GM21717 (cell line): Measurements from ENCODE around the gene GRAMD2A.
A peak's percentile ranks its signal among the peaks of the same experiment; 100 is the strongest.

Source experiments
- ATAC-seq: cut with Tn5 transposase; IDR thresholded peaks from one replicate; pipeline ENCODE4 v1.9.1; 2021; ENCODE audit warnings: mild to moderate bottlenecking, moderate library complexity; ENCODE audit not compliant: unreplicated experiment

The GRAMD2A gene

GRCh38 chr15:72197460-72198355 lies at the start of gene GRAMD2A:
GRAMD2A (minus strand) TSS chr15:72197787.
- ATAC-seq = no peak

GRCh38 chr15:72242775-72243370 lies 45.3 kb upstream of the GRAMD2A start:
- no peak for ATAC-seq

GRCh38 chr15:72239652-72240051 lies 42.1 kb upstream of the GRAMD2A start:
- no peak for ATAC-seq

GRCh38 chr15:72238586-72238985 lies 41.0 kb upstream of the GRAMD2A start:
- ATAC-seq = no peak

- no peak for ATAC-seq
These were observed 40.3 kb upstream of the GRAMD2A start for GRCh38 chr15:72237853-72238224.

GRCh38 chr15:72237029-72237852 lies 39.7 kb upstream of the GRAMD2A start:
- ATAC-seq = peak; percentile 74

GRCh38 chr15:72236381-72237003 lies 38.9 kb upstream of the GRAMD2A start:
- ATAC-seq = no peak

- no peak for ATAC-seq
These were observed 37.7 kb upstream of the GRAMD2A start for GRCh38 chr15:72235298-72235697.

GRCh38 chr15:72233769-72234168 lies 36.2 kb upstream of the GRAMD2A start:
- no peak for ATAC-seq

GRCh38 chr15:72231833-72232478 lies 34.4 kb upstream of the GRAMD2A start:
- no peak for ATAC-seq

- ATAC-seq = peak; percentile 29
These were observed 33.7 kb upstream of the GRAMD2A start, which contains the start of gene PKM for GRCh38 chr15:72231066-72231832. PKM (minus strand) TSS chr15:72231190; CDS start chr15:72219097, 12,093 bp downstream.

- ATAC-seq = no peak
These were observed 32.8 kb upstream of the GRAMD2A start for GRCh38 chr15:72230197-72231065.

- ATAC-seq = no peak
These were observed 32.3 kb upstream of the GRAMD2A start for GRCh38 chr15:72229947-72230196.

GRCh38 chr15:72229076-72229946 lies 31.7 kb upstream of the GRAMD2A start:
- no peak for ATAC-seq

GRCh38 chr15:72227720-72228119 lies 30.1 kb upstream of the GRAMD2A start:
- ATAC-seq = no peak

- no peak for ATAC-seq
These were observed 29.6 kb upstream of the GRAMD2A start for GRCh38 chr15:72227192-72227586.

- ATAC-seq = no peak
These were observed 25.7 kb upstream of the GRAMD2A start for GRCh38 chr15:72223278-72223677.

- no peak for ATAC-seq
These were observed 24.8 kb upstream of the GRAMD2A start for GRCh38 chr15:72222393-72222792.
